NT2/D1 (cell line): Measurements from ENCODE around the gene ACSBG1.

ENCODE experiments used
- DNase-seq: peaks from one replicate; pipeline ENCODE4 v3.0.0-alpha.2; 2011; ENCODE audit warnings: low read depth, low spot score
- H3K27me3 ChIP-seq: 2 replicates; pipeline ENCODE4 v1.6.0; 2011; ENCODE audit warnings: mild to moderate bottlenecking; ENCODE audit not compliant: insufficient read length, insufficient read depth
- H3K36me3 ChIP-seq: 2 replicates; pipeline ENCODE4 v1.6.1; 2011; ENCODE audit warnings: mild to moderate bottlenecking, low read length, mixed read lengths; ENCODE audit not compliant: insufficient read depth, insufficient read length
- H3K4me1 ChIP-seq: 2 replicates; pipeline ENCODE4 v1.5.1; 2011; ENCODE audit not compliant: insufficient read depth, insufficient read length
- H3K4me3 ChIP-seq: 2 replicates; pipeline ENCODE4 v1.5.1; 2011; ENCODE audit warnings: low read depth; ENCODE audit not compliant: insufficient read length
- H3K9ac ChIP-seq: 2 replicates; pipeline ENCODE4 v1.6.0; 2011; ENCODE audit warnings: low read depth; ENCODE audit not compliant: insufficient read length
- H3K9me3 ChIP-seq: 2 replicates; pipeline ENCODE4 v1.5.1; 2011; ENCODE audit warnings: mild to moderate bottlenecking, low read length; ENCODE audit not compliant: insufficient read depth
- SUZ12 ChIP-seq: IDR thresholded peaks from 2 replicates; pipeline ENCODE4 v1.6.1; 2011; ENCODE audit not compliant: insufficient read length, insufficient read depth; ENCODE audit errors: extremely low read depth
- YY1 ChIP-seq: IDR thresholded peaks from 2 replicates; pipeline ENCODE4 v1.6.1; 2011; ENCODE audit not compliant: insufficient read length, insufficient read depth
- ZNF274 ChIP-seq: IDR thresholded peaks from 2 replicates; pipeline ENCODE4 v1.6.1; 2011; ENCODE audit warnings: mild to moderate bottlenecking, low read depth, low read length

ACSBG1 gene

DNA sequence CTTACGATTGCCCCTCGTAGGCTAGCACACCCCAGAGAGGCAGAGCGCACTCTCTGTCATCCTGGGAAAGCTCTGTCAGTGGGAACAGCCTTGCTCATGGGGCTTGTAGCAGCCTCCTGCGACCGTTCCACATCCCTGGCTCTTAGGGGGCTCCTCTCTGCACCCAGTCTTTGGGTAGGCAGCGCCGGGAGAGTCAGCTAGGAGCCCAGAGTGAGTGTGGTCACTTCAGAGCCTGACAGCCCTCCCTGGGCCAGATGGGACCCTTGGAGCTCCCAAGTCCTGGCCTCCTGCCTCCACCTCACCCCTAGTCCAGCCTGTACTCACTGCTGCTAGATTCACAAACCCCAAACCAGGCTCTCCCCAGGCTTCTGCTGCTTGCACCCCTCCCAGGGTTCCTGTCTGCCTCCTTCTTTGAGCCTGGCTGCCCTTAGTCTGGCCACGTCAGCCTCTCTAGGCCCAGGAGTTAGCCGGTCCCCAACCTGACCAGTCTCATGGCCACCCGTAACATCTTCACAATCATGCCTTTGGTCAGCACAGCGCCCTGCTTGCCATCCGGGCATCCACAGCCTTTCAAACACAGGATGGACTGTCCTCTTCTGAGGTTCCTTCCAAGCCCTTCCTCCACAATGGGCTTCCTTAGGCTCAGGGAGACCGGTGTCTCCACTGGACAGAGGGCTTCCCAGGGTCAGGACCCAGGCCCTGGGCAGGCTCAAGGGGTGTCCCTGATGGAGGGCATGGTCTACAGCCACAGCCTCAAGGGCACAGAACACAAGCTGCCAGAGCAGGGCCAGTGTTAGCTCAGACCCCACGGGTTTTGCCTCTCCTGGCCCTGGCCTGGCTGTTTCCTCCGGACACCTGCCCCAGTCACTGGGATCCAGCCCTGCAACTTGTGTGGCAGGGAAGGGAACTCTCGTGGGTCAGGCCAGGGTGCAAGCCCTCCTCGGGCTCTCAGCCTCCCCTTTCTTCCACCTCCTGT, 4.6 kb downstream of the ACSBG1 start:
- no peak overlapping the region for H3K9ac ChIP-seq
- no peak overlapping the region for H3K4me3 ChIP-seq
- H3K9me3 ChIP-seq, result peaks cover 15% of the 10 kb centered on the region
- H3K36me3 ChIP-seq, result no peaks in the 10 kb centered on the region
- no peak for TF ChIP-seq ZNF274
- TF ChIP-seq SUZ12, result no peak
- no peak for TF ChIP-seq YY1
- no peak for DNase-seq
- no peaks in the 10 kb centered on the region for H3K27me3 ChIP-seq
- H3K4me1 ChIP-seq, result peaks cover 10% of the 10 kb centered on the region

DNA sequence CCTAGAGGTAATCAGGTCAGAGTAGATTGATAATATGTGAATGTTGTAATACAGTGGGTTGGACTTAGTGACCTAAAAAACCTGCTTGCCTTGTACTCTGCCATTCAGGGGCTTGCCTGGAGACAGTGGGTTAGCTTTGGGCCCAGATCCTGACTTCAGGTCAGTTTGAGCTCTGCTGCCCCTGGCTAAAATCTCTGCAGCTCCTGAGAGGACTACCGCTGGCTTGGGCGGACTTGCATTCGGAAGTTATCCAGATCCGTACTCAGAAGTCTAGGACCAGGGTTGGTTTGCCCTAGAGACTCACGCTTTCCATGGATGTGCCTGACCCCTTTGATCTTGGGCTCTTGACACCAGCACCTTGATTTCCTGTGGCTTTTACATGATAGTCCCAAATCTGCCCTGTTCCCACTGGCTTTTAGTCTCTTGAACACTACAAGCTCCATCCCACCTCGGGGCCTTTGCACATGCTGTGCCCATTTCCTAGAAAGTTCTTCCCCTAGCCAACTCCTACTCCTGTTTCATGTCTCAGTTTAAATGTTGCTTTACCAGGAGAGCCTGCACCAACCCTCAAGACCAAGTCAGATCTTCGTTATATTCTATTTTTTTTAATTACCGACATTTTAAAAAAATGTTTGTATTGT, 5.9 kb downstream of the ACSBG1 start:
- peaks cover 2% of the 10 kb centered on the region for H3K4me1 ChIP-seq
- TF ChIP-seq ZNF274, result no peak
- TF ChIP-seq SUZ12, result no peak
- TF ChIP-seq YY1, result no peak
- peaks cover 15% of the 10 kb centered on the region for H3K9me3 ChIP-seq
- DNase-seq, result no peak
- no peak overlapping the region for H3K9ac ChIP-seq
- no peaks in the 10 kb centered on the region for H3K36me3 ChIP-seq
- H3K27me3 ChIP-seq, result no peaks in the 10 kb centered on the region
- no peak overlapping the region for H3K4me3 ChIP-seq

DNA sequence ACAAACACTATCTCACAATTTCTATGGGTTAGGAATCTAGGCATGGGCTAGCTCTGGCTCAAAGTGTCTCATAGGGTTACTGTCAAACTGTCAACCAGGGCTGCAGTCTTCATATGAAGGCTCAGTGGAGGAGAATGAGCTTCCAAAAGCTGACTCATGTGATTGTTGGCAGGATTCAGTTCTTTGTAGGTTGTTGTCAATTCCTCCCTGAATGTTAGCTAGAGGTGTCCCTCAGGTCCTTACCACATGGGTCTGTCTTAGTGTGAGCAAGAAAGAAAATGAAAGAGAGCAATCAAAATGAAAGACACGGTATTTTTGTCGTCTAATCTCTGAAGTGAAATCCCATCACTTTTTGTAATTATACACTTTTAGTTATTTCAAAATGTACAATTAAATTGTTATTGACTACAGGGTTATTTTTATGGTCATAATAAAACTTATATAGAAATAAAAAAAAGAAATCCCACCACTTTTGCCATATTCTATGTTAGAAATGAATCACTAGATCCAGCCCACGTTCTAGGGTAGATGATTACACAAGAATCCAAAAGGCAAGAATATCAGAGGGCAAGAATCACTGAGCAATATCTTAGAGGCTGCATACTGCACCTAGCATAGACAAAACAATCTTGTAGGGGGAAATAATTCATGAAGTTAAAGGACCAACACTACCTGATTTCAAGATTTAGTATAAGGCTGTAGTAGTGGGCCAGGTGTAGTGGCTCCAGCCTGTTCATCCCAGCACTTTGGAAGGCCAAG, 8.4 kb downstream of the ACSBG1 start:
- Histone ChIP-seq H3K4me1 (no peaks in the 10 kb centered on the region), H3K4me3 (no peak overlapping the region), H3K9me3 (peaks cover 15% of the 10 kb centered on the region), H3K36me3 (no peaks in the 10 kb centered on the region), H3K27me3 (no peaks in the 10 kb centered on the region), H3K9ac (no peak overlapping the region)
- DNase-seq, result no peak
- no peak for TF ChIP-seq SUZ12
- no peak for TF ChIP-seq ZNF274
- TF ChIP-seq YY1, result no peak

DNA sequence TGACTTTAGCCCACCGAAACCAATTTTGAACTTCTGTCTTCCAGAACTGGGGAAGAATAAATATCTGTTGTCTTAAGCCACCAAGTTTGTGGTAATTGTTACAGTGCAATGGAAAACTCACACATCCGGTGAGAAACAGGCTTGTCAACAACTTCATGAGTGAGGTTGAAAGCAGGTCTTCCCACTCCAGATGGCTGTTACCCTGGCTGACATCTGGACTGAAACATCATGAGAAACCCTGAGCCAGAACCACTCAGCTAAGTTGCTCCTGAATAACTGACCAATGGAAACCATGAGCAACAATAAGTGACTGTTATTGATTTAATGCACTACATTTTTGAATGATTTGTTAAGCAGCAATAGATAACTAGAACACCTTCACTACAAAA, 10.3 kb downstream of the ACSBG1 start:
- H3K9ac ChIP-seq, result no peak overlapping the region
- no peaks in the 10 kb centered on the region for H3K27me3 ChIP-seq
- no peaks in the 10 kb centered on the region for H3K4me1 ChIP-seq
- H3K9me3 ChIP-seq, result peaks cover 15% of the 10 kb centered on the region
- no peak overlapping the region for H3K4me3 ChIP-seq
- H3K36me3 ChIP-seq, result no peaks in the 10 kb centered on the region
- DNase-seq, result no peak
- no peak for TF ChIP-seq YY1
- TF ChIP-seq ZNF274, result no peak
- no peak for TF ChIP-seq SUZ12

DNA sequence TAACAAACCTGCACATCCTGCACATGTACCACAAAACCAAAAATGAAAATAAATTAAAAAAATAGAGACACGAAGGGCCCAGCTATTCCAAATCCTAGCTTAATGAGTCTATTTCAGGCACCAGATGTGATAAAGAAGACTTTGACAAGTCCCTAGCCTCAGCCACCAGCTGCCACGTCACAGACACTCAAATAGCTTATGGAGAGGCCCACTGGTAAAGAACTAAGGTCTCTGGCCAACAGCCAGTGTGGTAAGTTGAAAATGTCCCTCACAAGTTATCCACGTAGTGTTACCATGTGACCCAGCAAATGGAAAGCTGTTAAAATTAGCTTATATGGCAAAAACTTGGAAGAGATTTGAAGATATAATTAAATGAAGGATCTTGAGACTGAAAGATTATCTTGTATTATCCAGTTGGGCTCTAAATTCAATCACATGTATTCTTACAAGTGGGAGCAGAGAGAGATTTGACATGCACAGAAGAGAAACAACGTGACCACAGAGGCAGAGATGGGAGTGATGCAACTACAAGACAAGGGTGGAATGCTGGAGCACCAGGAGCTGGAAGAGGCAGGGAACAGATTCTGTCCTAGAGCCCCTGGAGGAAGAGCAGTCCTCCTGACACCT, 10.9 kb downstream of the ACSBG1 start:
- no peak for DNase-seq
- Histone ChIP-seq H3K9ac (no peak overlapping the region), H3K4me1 (no peaks in the 10 kb centered on the region), H3K9me3 (peaks cover 15% of the 10 kb centered on the region), H3K36me3 (no peaks in the 10 kb centered on the region), H3K27me3 (no peaks in the 10 kb centered on the region), H3K4me3 (no peak overlapping the region)
- TF ChIP-seq YY1, result no peak
- no peak for TF ChIP-seq ZNF274
- TF ChIP-seq SUZ12, result no peak

DNA sequence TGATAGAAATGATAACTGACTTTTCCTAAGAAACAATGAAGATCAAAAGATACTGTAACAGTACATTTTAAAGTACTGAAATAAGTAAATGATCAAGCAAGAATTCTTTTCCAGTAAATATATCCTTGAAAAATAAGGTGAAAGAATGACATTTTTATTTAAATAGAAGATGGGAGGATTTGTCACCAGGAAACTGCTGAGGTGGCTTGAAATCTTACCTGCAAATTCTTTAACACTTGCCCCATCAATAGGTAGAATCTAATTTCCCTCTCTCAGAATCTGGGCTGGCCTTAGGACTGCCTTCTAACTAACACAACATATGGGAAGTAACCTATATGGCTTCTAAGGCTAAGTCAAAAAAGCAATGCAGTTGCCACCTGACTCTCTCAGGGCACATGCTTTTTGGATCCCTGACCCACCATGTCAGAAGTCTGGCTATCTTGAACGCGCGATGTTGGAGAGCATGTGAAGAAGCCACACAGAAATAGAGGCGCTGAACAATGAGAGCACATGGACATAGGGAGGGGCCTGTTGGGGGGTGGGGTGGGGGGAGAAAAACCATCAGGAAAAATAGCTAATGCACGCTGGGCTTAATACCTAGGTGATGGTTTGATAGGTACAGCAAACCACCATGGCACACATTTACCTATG, 11.5 kb downstream of the ACSBG1 start:
- H3K4me1 ChIP-seq, result no peaks in the 10 kb centered on the region
- H3K9me3 ChIP-seq, result peaks cover 15% of the 10 kb centered on the region
- DNase-seq, result no peak
- H3K36me3 ChIP-seq, result no peaks in the 10 kb centered on the region
- no peaks in the 10 kb centered on the region for H3K27me3 ChIP-seq
- H3K9ac ChIP-seq, result no peak overlapping the region
- TF ChIP-seq SUZ12, result no peak
- no peak for TF ChIP-seq YY1
- TF ChIP-seq ZNF274, result no peak
- H3K4me3 ChIP-seq, result no peak overlapping the region
